ENCODE measurements around the gene IFIT2. TPM values are rescaled to one million over a fixed set of nuclear protein-coding genes. Genes with fewer than 3 reads are reported as not detected.
"Not testable (repeated sequence)": the region's sequence is repeated elsewhere in the genome, so short reads cannot be mapped to it uniquely, and the experiment has no call there.

The IFIT2 gene
- total RNA-seq, 2 experiments from 2014 or later = 0.57 to 0.72 TPM

DNA sequence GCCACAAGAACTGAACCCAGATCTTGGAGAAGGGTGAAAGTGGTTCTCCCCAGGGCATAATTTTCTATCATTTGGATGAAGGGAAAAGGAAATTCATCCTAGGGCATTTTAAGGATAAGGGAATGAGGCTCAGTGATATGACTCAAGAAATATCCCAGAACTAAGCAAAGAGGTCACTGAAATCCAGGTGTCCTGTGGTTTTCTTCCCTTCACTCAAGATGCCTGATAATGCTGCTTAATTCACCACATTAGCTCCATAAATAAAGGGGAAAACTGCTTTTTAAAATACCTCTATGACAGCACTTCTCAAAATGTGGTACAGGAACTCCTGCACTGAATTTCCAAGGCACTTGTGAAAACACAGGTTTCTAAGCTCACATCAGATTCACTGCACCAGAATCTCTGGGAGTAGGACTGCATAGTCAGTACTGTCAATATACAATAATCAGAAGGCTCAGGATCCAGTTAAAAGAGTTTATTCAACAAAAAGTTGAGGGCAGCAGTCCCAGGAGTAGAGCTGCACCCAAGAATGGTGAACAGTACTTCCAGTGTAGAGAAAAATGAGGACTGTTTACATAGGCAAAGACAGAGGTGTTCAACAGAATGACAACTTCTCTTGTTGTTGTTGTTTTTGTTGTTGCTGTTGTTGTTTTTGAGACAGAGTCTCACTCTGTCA lies 28.8 kb downstream of the IFIT2 start:
- no peak overlapping the region for H3K27ac ChIP-seq (ENCODE audit: low read depth, low read length, poor library complexity, severe bottlenecking)
- H3K36me3 ChIP-seq (ENCODE audit: insufficient read depth, low read length) = no peaks in the 10 kb centered on the region
- no peaks in the 10 kb centered on the region for H3K79me2 ChIP-seq (ENCODE audit: insufficient read depth, low read depth, low read length)
- H2AFZ ChIP-seq (ENCODE audit: low read length) = no peak overlapping the region
- peaks cover 24% of the 10 kb centered on the region for H3K4me1 ChIP-seq (ENCODE audit: insufficient read depth, low read length, poor library complexity, severe bottlenecking)
- no peaks in the 10 kb centered on the region for H3K9me2 ChIP-seq (ENCODE audit: insufficient read depth, low read length)
- TF ChIP-seq EZH2phosphoT487 (IDR thresholded peaks at IDR 0.05; ENCODE audit: borderline replicate concordance, low read depth, low read length) (no peak), CTCF (conservative IDR thresholded peaks at IDR 0.05; ENCODE audit: low read length) (no peak)
- ChIA-PET CTCF (ENCODE audit: unreplicated experiment) (no interaction called here), POLR2A (no interaction called here)
- no peaks in the 10 kb centered on the region for H4K20me1 ChIP-seq (ENCODE audit: insufficient read depth, low read length)
- H3K9me3 ChIP-seq (ENCODE audit: low read length) = no peaks in the 10 kb centered on the region
- intact Hi-C loops (cut with micrococcal nuclease; ENCODE audit: unreplicated experiment) = no loop called here
- no peak for DNase-seq (ENCODE audit: low spot score)
- H3K4me2 ChIP-seq (ENCODE audit: low read length) = no peak overlapping the region
- BruUV-seq (replicated peaks) = no TSS peak
- H3K4me3 ChIP-seq (ENCODE audit: low read depth, low read length, poor library complexity, severe bottlenecking) = no peak overlapping the region

DNA sequence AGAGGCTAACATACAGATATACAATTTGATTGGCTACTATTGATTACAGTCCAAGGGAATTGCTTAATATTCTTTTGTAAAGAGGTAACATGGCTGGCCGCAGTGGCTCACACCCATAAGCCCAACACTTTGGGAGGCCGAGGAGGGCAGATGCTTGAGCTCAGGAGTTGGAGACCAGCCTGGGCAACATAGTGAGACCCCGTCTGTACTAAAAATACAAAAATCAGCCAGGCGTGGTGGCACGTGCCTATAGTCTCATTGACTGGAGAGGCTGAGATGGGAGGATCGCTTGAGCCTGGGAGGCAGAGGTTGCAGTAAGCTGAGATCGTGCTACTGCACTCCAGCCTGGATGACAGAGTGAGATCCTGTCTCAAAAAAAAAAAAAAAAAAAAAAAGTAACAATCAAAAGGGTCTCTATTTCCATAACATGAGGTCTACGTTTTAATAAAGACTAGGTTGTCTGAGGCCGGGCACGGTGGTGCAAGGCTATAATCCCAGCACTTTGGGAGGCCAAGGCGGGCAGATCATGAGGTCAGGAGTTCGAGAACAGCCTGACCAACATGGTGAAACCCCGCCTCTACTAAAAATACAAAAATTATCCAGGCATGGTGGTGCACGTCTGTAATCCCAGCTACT lies 29.8 kb downstream of the IFIT2 start:
- H3K36me3 ChIP-seq (ENCODE audit: insufficient read depth, low read length); intact Hi-C loops (cut with micrococcal nuclease; ENCODE audit: unreplicated experiment); CTCF ChIA-PET (ENCODE audit: unreplicated experiment); DNase-seq (ENCODE audit: low spot score); H3K9me2 ChIP-seq (ENCODE audit: insufficient read depth, low read length); H3K79me2 ChIP-seq (ENCODE audit: insufficient read depth, low read depth, low read length); H3K9me3 ChIP-seq (ENCODE audit: low read length); H4K20me1 ChIP-seq (ENCODE audit: insufficient read depth, low read length); BruUV-seq (replicated peaks); H3K27ac ChIP-seq (ENCODE audit: low read depth, low read length, poor library complexity, severe bottlenecking): not testable (repeated sequence)
- Histone ChIP-seq H3K4me3 (ENCODE audit: low read depth, low read length, poor library complexity, severe bottlenecking) (peak overlapping the region; percentile 60), H3K4me1 (ENCODE audit: insufficient read depth, low read length, poor library complexity, severe bottlenecking) (peaks cover 24% of the 10 kb centered on the region), H3K4me2 (ENCODE audit: low read length) (peak overlapping the region; percentile 66), H2AFZ (ENCODE audit: low read length) (peak overlapping the region; percentile 89)
- POLR2A ChIA-PET = interaction anchor here (1.2 kb wide), 1 partner anchor 83 kb away, joined by 4 read pairs; the partner anchor contains the start of gene IFIT5

GRCh38 chr10:89332123-89332633 lies 30.3 kb downstream of the IFIT2 start:
- Histone ChIP-seq H3K27ac (ENCODE audit: low read depth, low read length, poor library complexity, severe bottlenecking) (no peak overlapping the region), H3K9me3 (ENCODE audit: low read length) (no peaks in the 10 kb centered on the region), H3K36me3 (ENCODE audit: insufficient read depth, low read length) (no peaks in the 10 kb centered on the region), H3K9me2 (ENCODE audit: insufficient read depth, low read length) (no peaks in the 10 kb centered on the region), H3K4me2 (ENCODE audit: low read length) (peak overlapping the region; percentile 66), H3K79me2 (ENCODE audit: insufficient read depth, low read depth, low read length) (no peaks in the 10 kb centered on the region), H2AFZ (ENCODE audit: low read length) (peak overlapping the region; percentile 89), H3K4me3 (ENCODE audit: low read depth, low read length, poor library complexity, severe bottlenecking) (peak overlapping the region; percentile 60), H4K20me1 (ENCODE audit: insufficient read depth, low read length) (no peaks in the 10 kb centered on the region), H3K4me1 (ENCODE audit: insufficient read depth, low read length, poor library complexity, severe bottlenecking) (peaks cover 24% of the 10 kb centered on the region)
- ChIA-PET CTCF (ENCODE audit: unreplicated experiment) (no interaction called here), POLR2A (interaction anchor here (0.9 to 1.2 kb wide), 2 partner anchors 76 to 82 kb away, joined by 3 to 4 read pairs; partner anchors contain the start of gene IFIT5)
- peak; percentile 59 for DNase-seq (ENCODE audit: low spot score)
- no TSS peak for BruUV-seq (replicated peaks)
- TF ChIP-seq EZH2phosphoT487 (IDR thresholded peaks at IDR 0.05; ENCODE audit: borderline replicate concordance, low read depth, low read length) (no peak), CTCF (conservative IDR thresholded peaks at IDR 0.05; ENCODE audit: low read length) (no peak)
- intact Hi-C loops (cut with micrococcal nuclease; ENCODE audit: unreplicated experiment) = no loop called here

Data from OCI-LY7 (cell line).